OCI-LY1 (cell line): ENCODE data around the gene MYL6B.
"Not testable (repeated sequence)": the region's sequence is repeated elsewhere in the genome, so short reads cannot be mapped to it uniquely, and the experiment has no call there.

Experiments used
- CTCF ChIP-seq: fragments of 200-600 bp; sonication (generic), shearing (Covaris generic); IDR thresholded peaks from 2 replicates; pipeline ENCODE4 v1.5.1; 2017; ENCODE audit warnings: mild to moderate bottlenecking, antibody characterized with exemption, low read length, moderate library complexity, mixed read lengths
- EZH2 ChIP-seq: fragments of 200-600 bp; sonication (generic), shearing (Covaris generic); IDR thresholded peaks from 2 replicates; pipeline ENCODE4 v1.8.0; 2017; ENCODE audit warnings: borderline replicate concordance, mixed run types, mild to moderate bottlenecking, antibody characterized with exemption, low read length, moderate library complexity, mixed read lengths

GRCh38 chr12:56196818-56197550 is 44.6 kb downstream of the MYL6B start:
- TF ChIP-seq CTCF, EZH2: not testable (repeated sequence)
